HCT116 (cell line): ENCODE results near the gene PPP1R3E. TPM values are rescaled to one million over a fixed set of nuclear protein-coding genes. Genes with fewer than 3 reads are reported as not detected.

Experiments
- ATAC-seq: fragments of 200-7000 bp; cut with Tn5 transposase; 2 replicates; pipeline ENCODE4 v1.9.1; 2020; ENCODE audit warnings: mild to moderate bottlenecking, moderate library complexity
- BruUV-seq: library from RNA; stranded (reverse); fragments of 400-500 nt; replicated peaks from 2 replicates; lab custom pipeline; 2021; lab: Mats Ljungman, UMichigan
- CTCF ChIA-PET: fragments of 300-600 bp; sonication (Branson Sonifier 250); formaldehyde crosslinking; loops from one replicate; lab custom pipeline; 2021; ENCODE audit warnings: antibody characterized with exemption; lab: Charles Lee
- POLR2A ChIA-PET: fragments of 300-600, 350-600 bp; sonication (Branson Sonifier 250); formaldehyde crosslinking; loops from one replicate; lab custom pipeline; 2021; ENCODE audit warnings: antibody characterized with exemption; lab: Charles Lee
- RAD21 ChIA-PET, 2 experiments: fragments of 300-600 bp; sonication (Branson Sonifier 250); formaldehyde crosslinking; loops; one replicate each; lab custom pipeline; 2023; ENCODE audit warnings: low total read pairs in 2 of 2; ENCODE audit not compliant: uncharacterized antibody in 2 of 2, unreplicated experiment in 2 of 2, low non-redundant PET in 1 of 2; lab: Charles Lee
- DNase-seq: peaks from one replicate; pipeline ENCODE4 v3.0.0-alpha.2; 2010; ENCODE audit warnings: low read depth, low spot score
- H2AFZ ChIP-seq: fragments of 200-600 bp; shearing (Covaris generic), sonication (generic); 2 replicates; pipeline ENCODE4 v1.6.1; 2017; ENCODE audit warnings: low read depth, mixed run types, mixed read lengths, antibody characterized with exemption, low read length; ENCODE audit not compliant: poor library complexity, severe bottlenecking
- H3K27ac ChIP-seq: 2 replicates; pipeline ENCODE4 v1.5.1; 2012; ENCODE audit warnings: low read depth, low read length
- H3K27me3 ChIP-seq: fragments of 200-600 bp; sonication (generic); 2 replicates; pipeline ENCODE4 v1.6.1; 2016; ENCODE audit warnings: mixed run types, low read length, mixed read lengths; ENCODE audit not compliant: insufficient read depth
- H3K36me3 ChIP-seq, 2 experiments: fragments of 200-500 bp in 1 of 2; fragments of 200-600 bp in 1 of 2; sonication (Bioruptor generic) in 1 of 2; sonication (generic) in 1 of 2; 2 replicates each; pipeline versions ENCODE4 v1.5.1 to v1.6.1; 2014 to 2016; ENCODE audit warnings: low read length in 2 of 2, inconsistent platforms in 1 of 2, mixed read lengths in 1 of 2, mixed run types in 1 of 2; ENCODE audit not compliant: insufficient read depth in 2 of 2, control insufficient read depth in 1 of 2
- H3K4me1 ChIP-seq, 2 experiments: fragments of 200-600 bp in 1 of 2; sonication (generic) in 1 of 2; 2 replicates each; pipeline versions ENCODE4 v1.5.1 to v1.6.1; 2012 to 2017; ENCODE audit warnings: low read length in 2 of 2, inconsistent platforms in 1 of 2, mild to moderate bottlenecking in 1 of 2, mixed read lengths in 1 of 2, mixed run types in 1 of 2, moderate library complexity in 1 of 2; ENCODE audit not compliant: insufficient read depth in 2 of 2, control insufficient read depth in 1 of 2
- H3K4me2 ChIP-seq: fragments of 200-600 bp; sonication (generic); 2 replicates; pipeline ENCODE4 v1.6.1; 2017; ENCODE audit warnings: mixed run types, low read length, mixed read lengths
- H3K4me3 ChIP-seq, 2 experiments: fragments of 200-600 bp in 1 of 2; sonication (generic) in 1 of 2; replicated peaks in 1 of 2; 2 replicates each; pipeline ENCODE4 v1.5.1; 2011 to 2016; ENCODE audit warnings: low read length in 2 of 2, control low read depth in 1 of 2, low read depth in 1 of 2, mild to moderate bottlenecking in 1 of 2, mixed read lengths in 1 of 2, mixed run types in 1 of 2
- H3K79me2 ChIP-seq: fragments of 200-600 bp; sonication (generic); 2 replicates; pipeline ENCODE4 v1.6.1; 2017; ENCODE audit warnings: mild to moderate bottlenecking, mixed run types, low read length, moderate library complexity, mixed read lengths; ENCODE audit not compliant: insufficient read depth
- H3K9ac ChIP-seq: fragments of 200-600 bp; sonication (generic); 2 replicates; pipeline ENCODE4 v1.6.1; 2016; ENCODE audit warnings: low read length, mixed read lengths
- H3K9me2 ChIP-seq: fragments of 200-600 bp; sonication (generic), shearing (Covaris generic); 2 replicates; pipeline ENCODE4 v1.6.1; 2017; ENCODE audit warnings: mixed run types, mild to moderate bottlenecking, moderate library complexity; ENCODE audit not compliant: insufficient read depth
- H3K9me3 ChIP-seq, 2 experiments: fragments of 200-500 bp in 1 of 2; fragments of 200-600 bp in 1 of 2; sonication (Bioruptor generic) in 1 of 2; sonication (generic) in 1 of 2; 2 replicates each; pipeline ENCODE4 v1.6.1; 2014 to 2017; ENCODE audit warnings: low read length in 2 of 2, mixed read lengths in 2 of 2, inconsistent platforms in 1 of 2, low read depth in 1 of 2, mild to moderate bottlenecking in 1 of 2, mixed run types in 1 of 2, moderate library complexity in 1 of 2; ENCODE audit not compliant: control insufficient read depth in 1 of 2, insufficient read depth in 1 of 2
- H4K20me1 ChIP-seq: fragments of 200-600 bp; sonication (generic), shearing (Covaris generic); 2 replicates; pipeline ENCODE4 v1.6.1; 2017; ENCODE audit warnings: mixed run types, mild to moderate bottlenecking, moderate library complexity; ENCODE audit not compliant: insufficient read depth
- CEBPB ChIP-seq: IDR thresholded peaks from 2 replicates; pipeline ENCODE4 v1.6.1; 2012; ENCODE audit warnings: low read depth
- ELF1 ChIP-seq: IDR thresholded peaks from 2 replicates; pipeline ENCODE4 v1.6.1; 2012; ENCODE audit warnings: low read depth, borderline replicate concordance
- FOSL1 ChIP-seq: IDR thresholded peaks from 2 replicates; pipeline ENCODE4 v1.6.1; 2012; ENCODE audit warnings: low read depth
- RAD21 ChIP-seq: IDR thresholded peaks from 2 replicates; pipeline ENCODE4 v1.6.1; 2012; ENCODE audit warnings: low read depth, mild to moderate bottlenecking
- SIN3A ChIP-seq: IDR thresholded peaks from 2 replicates; pipeline ENCODE4 v1.6.1; 2012; ENCODE audit warnings: low read depth
- TCF7L2 ChIP-seq: IDR thresholded peaks from 2 replicates; pipeline ENCODE4 v1.7.0; 2011; ENCODE audit warnings: borderline replicate concordance, inconsistent platforms; ENCODE audit not compliant: insufficient read depth, insufficient read length; ENCODE audit errors: extremely low read depth
- ZNF274 ChIP-seq: fragments of 200-500 bp; sonication (Bioruptor generic); IDR thresholded peaks from 2 replicates; pipeline ENCODE4 v1.6.1; 2014; ENCODE audit warnings: mild to moderate bottlenecking, low read depth, low read length, inconsistent platforms
- intact Hi-C: fragments of 100-400 bp; cut with micrococcal nuclease; formaldehyde crosslinking; loops from 2 replicates; pipeline ENCODE4 v1.10.0; 2022
- total RNA-seq: library from RNA; stranded (reverse); gene quantifications from one replicate; pipeline ENCODE4 v1.2.1, GENCODE V29; 2021; ENCODE audit not compliant: unreplicated experiment
- TF ChIP-seq, protein P1 (sequence below): IDR thresholded peaks from 2 replicates; pipeline ENCODE4 v1.6.1; 2011; ENCODE audit warnings: mild to moderate bottlenecking, low read length, moderate library complexity; ENCODE audit not compliant: insufficient replicate concordance; ENCODE audit errors: extremely low read depth
- TF ChIP-seq, protein P2 (sequence below), 3 experiments: fragments of 200-600 bp in 1 of 3; sonication (generic) in 1 of 3; IDR thresholded peaks in 2 of 3; conservative IDR thresholded peaks in 1 of 3; 2 replicates each; pipeline ENCODE4 v1.5.1; 2012 to 2017; ENCODE audit warnings: low read depth in 2 of 3, low read length in 2 of 3, antibody characterized with exemption in 1 of 3, borderline replicate concordance in 1 of 3, control low read depth in 1 of 3, mild to moderate bottlenecking in 1 of 3, mixed read lengths in 1 of 3, mixed run types in 1 of 3, moderate library complexity in 1 of 3; ENCODE audit not compliant: insufficient read depth in 1 of 3

The PPP1R3E gene
- total RNA-seq, 1 experiment from 2014 or later: 5.6 TPM

DNA sequence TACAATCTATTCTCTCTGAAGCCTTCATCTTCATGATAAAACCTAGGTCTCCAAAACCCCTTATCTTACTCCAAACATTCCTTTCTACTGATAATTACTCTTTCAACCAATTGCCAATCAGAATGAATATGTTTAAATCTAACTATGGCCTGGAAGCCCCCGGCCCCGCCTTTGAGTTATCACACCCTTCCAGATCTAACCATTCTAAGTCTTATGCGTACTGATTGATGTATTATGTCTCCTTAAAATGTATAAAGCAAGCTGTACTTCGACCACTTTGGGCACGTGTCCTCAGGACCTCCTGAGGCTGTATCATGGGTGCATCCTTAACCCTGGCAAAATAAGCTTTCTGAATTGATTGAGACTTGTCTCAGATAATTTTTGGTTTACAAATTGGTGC, 33.0 kb upstream of the PPP1R3E start (continued):
- TF ChIP-seq, protein P1, sequence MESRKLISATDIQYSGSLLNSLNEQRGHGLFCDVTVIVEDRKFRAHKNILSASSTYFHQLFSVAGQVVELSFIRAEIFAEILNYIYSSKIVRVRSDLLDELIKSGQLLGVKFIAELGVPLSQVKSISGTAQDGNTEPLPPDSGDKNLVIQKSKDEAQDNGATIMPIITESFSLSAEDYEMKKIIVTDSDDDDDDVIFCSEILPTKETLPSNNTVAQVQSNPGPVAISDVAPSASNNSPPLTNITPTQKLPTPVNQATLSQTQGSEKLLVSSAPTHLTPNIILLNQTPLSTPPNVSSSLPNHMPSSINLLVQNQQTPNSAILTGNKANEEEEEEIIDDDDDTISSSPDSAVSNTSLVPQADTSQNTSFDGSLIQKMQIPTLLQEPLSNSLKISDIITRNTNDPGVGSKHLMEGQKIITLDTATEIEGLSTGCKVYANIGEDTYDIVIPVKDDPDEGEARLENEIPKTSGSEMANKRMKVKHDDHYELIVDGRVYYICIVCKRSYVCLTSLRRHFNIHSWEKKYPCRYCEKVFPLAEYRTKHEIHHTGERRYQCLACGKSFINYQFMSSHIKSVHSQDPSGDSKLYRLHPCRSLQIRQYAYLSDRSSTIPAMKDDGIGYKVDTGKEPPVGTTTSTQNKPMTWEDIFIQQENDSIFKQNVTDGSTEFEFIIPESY: no peak
- TF ChIP-seq, all 23 proteins: peak for 0

DNA sequence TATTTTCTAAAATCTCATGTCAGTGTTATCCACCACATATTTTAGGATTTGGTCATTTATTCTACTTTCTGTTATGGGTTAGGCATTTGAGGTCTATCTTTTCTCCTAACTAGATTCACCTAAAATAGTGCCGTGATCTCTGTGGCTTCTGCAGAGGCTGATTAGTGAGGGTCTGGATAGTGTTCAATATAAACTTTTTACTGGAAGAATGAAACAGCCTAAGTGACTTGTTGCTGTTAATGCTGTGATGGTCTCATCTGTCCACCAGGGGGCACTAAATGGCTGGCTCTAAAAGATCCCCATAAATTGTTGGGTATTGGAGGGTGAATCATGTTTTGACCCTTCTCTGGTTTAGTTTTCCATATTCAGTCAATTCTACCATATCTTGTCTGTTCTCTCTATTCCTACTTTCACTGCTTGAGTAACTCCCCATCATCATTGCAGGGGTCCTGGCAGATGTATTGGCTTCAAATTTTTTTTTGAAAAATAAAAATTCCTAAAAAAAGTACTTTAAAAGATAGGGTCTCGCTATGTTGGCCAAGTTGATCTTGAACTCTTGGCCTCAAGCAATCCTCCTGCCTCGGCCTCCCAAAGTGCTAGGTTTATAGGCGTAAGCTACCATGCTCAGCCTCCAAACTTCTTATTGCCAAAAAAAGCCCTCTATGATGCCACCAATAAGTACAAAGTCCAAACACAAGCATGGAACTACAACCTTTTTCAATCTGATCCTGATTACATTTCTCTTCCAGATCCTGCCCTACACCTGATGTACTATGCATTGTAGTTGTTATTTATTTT, 25.5 kb upstream of the PPP1R3E start:
- RAD21 ChIA-PET: no interaction called here
- Histone ChIP-seq H3K9me2 (no peaks in the 10 kb centered on the region), H3K9me3 (no peaks in the 10 kb centered on the region), H3K79me2 (peaks cover 12% of the 10 kb centered on the region), H3K4me2 (no peak overlapping the region), H4K20me1 (no peaks in the 10 kb centered on the region), H3K4me1 (peaks cover 0 to 2% of the 10 kb centered on the region in 2 experiments; a peak in 3 of 4 replicates), H3K36me3 (peaks cover 19 to 28% of the 10 kb centered on the region in 2 experiments; a peak in 3 of 4 replicates), H3K4me3 (no peak overlapping the region), H2AFZ (no peak overlapping the region), H3K9ac (no peak overlapping the region), H3K27ac (no peak overlapping the region), H3K27me3 (no peaks in the 10 kb centered on the region)
- CTCF ChIA-PET: interaction anchor here (2.4 to 3.0 kb wide), 2 partner anchors 33 to 52 kb away, joined by 14 to 23 read pairs; no protein-coding TSS in a partner anchor
- intact Hi-C loops: loop anchor here (1.0 to 5.0 kb wide), 4 partner anchors 52 to 231 kb away; no protein-coding TSS in a partner anchor
- TF ChIP-seq TCF7L2 (no peak), FOSL1 (peak; percentile 6; the same call in 1 of the 2 replicates), RAD21 (peak; percentile 80), ZNF274 (no peak), CEBPB (no peak), ELF1 (no peak), SIN3A (no peak)
- TF ChIP-seq, protein P2, sequence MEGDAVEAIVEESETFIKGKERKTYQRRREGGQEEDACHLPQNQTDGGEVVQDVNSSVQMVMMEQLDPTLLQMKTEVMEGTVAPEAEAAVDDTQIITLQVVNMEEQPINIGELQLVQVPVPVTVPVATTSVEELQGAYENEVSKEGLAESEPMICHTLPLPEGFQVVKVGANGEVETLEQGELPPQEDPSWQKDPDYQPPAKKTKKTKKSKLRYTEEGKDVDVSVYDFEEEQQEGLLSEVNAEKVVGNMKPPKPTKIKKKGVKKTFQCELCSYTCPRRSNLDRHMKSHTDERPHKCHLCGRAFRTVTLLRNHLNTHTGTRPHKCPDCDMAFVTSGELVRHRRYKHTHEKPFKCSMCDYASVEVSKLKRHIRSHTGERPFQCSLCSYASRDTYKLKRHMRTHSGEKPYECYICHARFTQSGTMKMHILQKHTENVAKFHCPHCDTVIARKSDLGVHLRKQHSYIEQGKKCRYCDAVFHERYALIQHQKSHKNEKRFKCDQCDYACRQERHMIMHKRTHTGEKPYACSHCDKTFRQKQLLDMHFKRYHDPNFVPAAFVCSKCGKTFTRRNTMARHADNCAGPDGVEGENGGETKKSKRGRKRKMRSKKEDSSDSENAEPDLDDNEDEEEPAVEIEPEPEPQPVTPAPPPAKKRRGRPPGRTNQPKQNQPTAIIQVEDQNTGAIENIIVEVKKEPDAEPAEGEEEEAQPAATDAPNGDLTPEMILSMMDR (IDR thresholded peaks at IDR 0.05 in 2 of 3, conservative IDR thresholded peaks at IDR 0.05 in 1 of 3; ENCODE audit: borderline replicate concordance in 1 of 3, insufficient read depth in 1 of 3, low read depth in 2 of 3, low read length in 2 of 3): peak; percentile 83 to 94 (median 86)
- DNase-seq (peak; percentile 60), ATAC-seq (peak; percentile 81)
- BruUV-seq: no TSS peak
- POLR2A ChIA-PET: no interaction called here
